ENCODE results near the gene SELENON.

- TF ChIP-seq CTCF (IDR thresholded peaks at IDR 0.05) = no peak
- TF ChIP-seq POLR2AphosphoS5 (IDR thresholded peaks at IDR 0.05) = no peak
Measured at GRCh38 chr1:25843483-25843882, 43.5 kb downstream of the SELENON start.
